Endothelial cell of umbilical vein (primary cell): ENCODE measurements around the gene RNF213.

Source experiments
- CTCF ChIP-seq, 2 donors: IDR thresholded peaks; 1 replicate in 1 of 2; 2 replicates in 1 of 2; pipeline ENCODE4 v1.5.1; 2011; ENCODE audit warnings: low read length in 2 of 2, mild to moderate bottlenecking in 2 of 2, moderate library complexity in 2 of 2, control low read depth in 1 of 2, inconsistent platforms in 1 of 2, low read depth in 1 of 2; ENCODE audit not compliant: insufficient read depth in 1 of 2; ENCODE audit errors: extremely low read depth in 1 of 2
- EZH2 ChIP-seq: IDR thresholded peaks from 2 replicates; pipeline ENCODE4 v1.6.1; 2012; ENCODE audit warnings: borderline replicate concordance, low read depth, mild to moderate bottlenecking, moderate library complexity, low read length, inconsistent platforms; ENCODE audit not compliant: severe bottlenecking

- TF ChIP-seq CTCF (IDR thresholded peaks at IDR 0.05; ENCODE audit: extremely low read depth in 1 of 2, insufficient read depth in 1 of 2, low read depth in 1 of 2, low read length in 2 of 2), result no peak
- no peak for TF ChIP-seq EZH2
Observed at GRCh38 chr17:80367503-80367902, 106.9 kb downstream of the RNF213 start.
